GM12878 (cell line): ENCODE data around the gene ZNF804B. TPM values are rescaled to one million over a fixed set of nuclear protein-coding genes. Genes with fewer than 3 reads are reported as not detected.

ENCODE experiments used
- ATAC-seq: fragments of 200-7000 bp; cut with Tn5 transposase; 3 replicates; pipeline ENCODE4 v1.9.1; 2020; ENCODE audit warnings: mild to moderate bottlenecking, moderate library complexity
- BruUV-seq: library from RNA; stranded (reverse); fragments of 400-500 nt; replicated peaks from 2 replicates; lab custom pipeline; 2021; lab: Mats Ljungman, UMichigan
- CTCF ChIA-PET: fragments of 300-600 bp; sonication (Branson Sonifier 250); formaldehyde crosslinking; extraction: SDS; loops from one replicate; lab custom pipeline; 2021; ENCODE audit warnings: inconsistent platforms; lab: Yijun Ruan, JAX
- POLR2A ChIA-PET: fragments of 350-600 bp; formaldehyde crosslinking; extraction: SDS; loops from one replicate; lab custom pipeline; 2021; ENCODE audit warnings: inconsistent platforms; lab: Charles Lee
- RAD21 ChIA-PET: fragments of 300-600 bp; sonication (Branson Sonifier 250); formaldehyde crosslinking; loops from one replicate; lab custom pipeline; 2023; ENCODE audit warnings: antibody characterized with exemption; ENCODE audit not compliant: unreplicated experiment; lab: Charles Lee
- SMC1A ChIA-PET: fragments of 300-600 bp; sonication (Branson Sonifier 250); formaldehyde crosslinking; loops from one replicate; lab custom pipeline; 2023; ENCODE audit not compliant: unreplicated experiment, uncharacterized antibody; lab: Charles Lee
- DNase-seq: peaks from one replicate; pipeline ENCODE4 v3.0.0-alpha.2; 2011; ENCODE audit warnings: low read depth, low spot score
- FAIRE-seq: peaks from 3 replicates; lab custom pipeline; 2011; peaks lifted over from hg19 to GRCh38; lab: Jason Lieb, UNC
- H2AFZ ChIP-seq: 2 replicates; pipeline ENCODE4 v1.6.0; 2011; ENCODE audit warnings: low read depth, low read length, control low read depth; ENCODE audit not compliant: control insufficient read depth
- H3K27ac ChIP-seq: 2 replicates; pipeline ENCODE4 v1.5.1; 2011; ENCODE audit warnings: control low read depth; ENCODE audit not compliant: control insufficient read depth, insufficient read depth
- H3K27me3 ChIP-seq, 2 experiments: replicated peaks in 1 of 2; 2 replicates each; pipeline versions ENCODE4 v1.6.0 to v1.6.1; 2011; ENCODE audit warnings: low read length in 1 of 2; ENCODE audit not compliant: control insufficient read depth in 2 of 2, insufficient read depth in 2 of 2
- H3K36me3 ChIP-seq, 2 experiments: 2 replicates each; pipeline ENCODE4 v1.5.1; 2011; ENCODE audit warnings: low read length in 1 of 2; ENCODE audit not compliant: control insufficient read depth in 2 of 2, insufficient read depth in 2 of 2
- H3K4me1 ChIP-seq: 2 replicates; pipeline ENCODE4 v1.6.1; 2011; ENCODE audit warnings: mild to moderate bottlenecking, low read length, moderate library complexity, mixed read lengths; ENCODE audit not compliant: control insufficient read depth, insufficient read depth
- H3K4me2 ChIP-seq: 2 replicates; pipeline ENCODE4 v1.6.0; 2011; ENCODE audit warnings: control low read depth; ENCODE audit not compliant: control insufficient read depth, insufficient read depth
- H3K4me3 ChIP-seq: fragments of 200-600 bp; sonication (generic); 2 replicates; pipeline ENCODE4 v1.5.1; 2016
- H3K79me2 ChIP-seq: 2 replicates; pipeline ENCODE4 v1.6.0; 2011; ENCODE audit warnings: low read length; ENCODE audit not compliant: control insufficient read depth, insufficient read depth
- H3K9ac ChIP-seq: 2 replicates; pipeline ENCODE4 v1.8.0; 2011; ENCODE audit warnings: low read length, control low read depth, mixed read lengths; ENCODE audit not compliant: control insufficient read depth, insufficient read depth
- H3K9me3 ChIP-seq: replicated peaks from 3 replicates; pipeline ENCODE4 v1.5.1; 2011; ENCODE audit warnings: mild to moderate bottlenecking, low read length; ENCODE audit not compliant: control insufficient read depth, insufficient read depth
- H4K20me1 ChIP-seq: 2 replicates; pipeline ENCODE4 v1.6.0; 2011; ENCODE audit not compliant: control insufficient read depth, insufficient read depth
- BHLHE40 ChIP-seq, 2 experiments: fragments of 450-650 bp in 1 of 2; IDR thresholded peaks; 2 replicates each; pipeline ENCODE4 v1.6.1; 2011 to 2017; ENCODE audit warnings: low read depth in 2 of 2, borderline replicate concordance in 1 of 2, improper control_type of control experiment in 1 of 2, low read length in 1 of 2, mild to moderate bottlenecking in 1 of 2
- CEBPB ChIP-seq, 2 experiments: fragments of 150-350 bp in 1 of 2; IDR thresholded peaks; 2 replicates each; pipeline ENCODE4 v1.6.1; 2012 to 2014; ENCODE audit warnings: low read depth in 2 of 2, low read length in 2 of 2, borderline replicate concordance in 1 of 2, inconsistent platforms in 1 of 2
- DPF2 ChIP-seq: fragments of 450-650 bp; IDR thresholded peaks from 2 replicates; pipeline ENCODE4 v1.6.1; 2017; ENCODE audit warnings: mild to moderate bottlenecking
- EP300 ChIP-seq, 2 experiments: fragments of 150-350 bp in 1 of 2; IDR thresholded peaks; 2 replicates each; pipeline ENCODE4 v1.6.1; 2011 to 2012; ENCODE audit warnings: low read depth in 2 of 2, low read length in 2 of 2, borderline replicate concordance in 1 of 2, improper control_type of control experiment in 1 of 2, inconsistent platforms in 1 of 2; ENCODE audit not compliant: control insufficient read depth in 1 of 2
- KDM1A ChIP-seq: fragments of 200-600 bp; sonication (generic); IDR thresholded peaks from 2 replicates; pipeline ENCODE4 v1.6.1; 2016; ENCODE audit warnings: borderline replicate concordance
- MAX ChIP-seq: IDR thresholded peaks from 2 replicates; pipeline ENCODE4 v1.6.1; 2012; ENCODE audit warnings: low read depth, low read length, improper control_type of control experiment
- MEF2B ChIP-seq: fragments of 450-650 bp; IDR thresholded peaks from 2 replicates; pipeline ENCODE4 v1.6.1; 2018; ENCODE audit warnings: mild to moderate bottlenecking, moderate library complexity; ENCODE audit not compliant: partially characterized antibody, poor library complexity, severe bottlenecking
- NR2F1 ChIP-seq: fragments of 450-650 bp; conservative IDR thresholded peaks from 2 replicates; pipeline ENCODE4 v1.6.1; 2017; ENCODE audit warnings: mild to moderate bottlenecking
- POLR2AphosphoS2 ChIP-seq: IDR thresholded peaks from 2 replicates; pipeline ENCODE4 v1.6.1; 2011; ENCODE audit warnings: low read depth, mild to moderate bottlenecking, low read length, improper control_type of control experiment, moderate library complexity
- RB1 ChIP-seq: fragments of 450-650 bp; formaldehyde crosslinking; IDR thresholded peaks from 2 replicates; pipeline ENCODE4 v1.6.1; 2017; ENCODE audit warnings: mild to moderate bottlenecking, borderline replicate concordance
- RCOR1 ChIP-seq: conservative IDR thresholded peaks from 2 replicates; pipeline ENCODE4 v1.6.1; 2012; ENCODE audit warnings: low read depth, low read length, improper control_type of control experiment
- SP1 ChIP-seq: IDR thresholded peaks from one replicate; pipeline ENCODE4 v1.6.1; 2011; ENCODE audit warnings: low read depth, low read length
- SPI1 ChIP-seq: IDR thresholded peaks from 2 replicates; pipeline ENCODE4 v1.6.1; 2011; ENCODE audit warnings: low read depth, mild to moderate bottlenecking, low read length, moderate library complexity, borderline replicate concordance; ENCODE audit not compliant: insufficient read depth
- TCF3 ChIP-seq: IDR thresholded peaks from 2 replicates; pipeline ENCODE4 v1.6.1; 2012; ENCODE audit warnings: low read depth, mild to moderate bottlenecking, low read length, borderline replicate concordance; ENCODE audit not compliant: insufficient read depth
- ZBTB4 ChIP-seq: fragments of 450-650 bp; formaldehyde crosslinking; IDR thresholded peaks from 2 replicates; pipeline ENCODE4 v1.4.0; 2022; ENCODE audit warnings: mild to moderate bottlenecking, moderate library complexity
- ZNF207 ChIP-seq: fragments of 450-650 bp; IDR thresholded peaks from 2 replicates; pipeline ENCODE4 v1.6.1; 2014; ENCODE audit warnings: antibody characterized with exemption, mild to moderate bottlenecking, borderline replicate concordance
- WGBS: methylation state at CpG from one replicate; pipeline ENCODE4 v1.1.6; 2016; ENCODE audit warnings: low lambda C conversion rate; ENCODE audit not compliant: insufficient replicate concordance, insufficient coverage; ENCODE audit errors: missing lambda C conversion rate; 5-methylcytosine and 5-hydroxymethylcytosine counted together
- in situ Hi-C: fragments of 300-500 bp; cut with MboI; formaldehyde crosslinking; loops from 9 replicates; pipeline ENCODE4 v1.14.3; 2018; ENCODE audit warnings: mixed read lengths
- intact Hi-C: fragments of 100-400 bp; cut with micrococcal nuclease; formaldehyde crosslinking; loops from one replicate; pipeline ENCODE4 v1.14.2; 2022; ENCODE audit not compliant: unreplicated experiment
- polyA plus RNA-seq, 11 experiments: library from polyadenylated mRNA; depleted of rRNA in 4 of 11; unstranded in 6 of 11; stranded (reverse) in 5 of 11; fragments of >200 nt; fragmentation: Nextera tagmentation in 4 of 11; fragmentation: Illumina TruSeq in 1 of 11; extraction: Ambion mirVana in 4 of 11; extraction: Trizol in 1 of 11; gene quantifications; 1 replicate in 1 of 11; 2 replicates in 10 of 11; pipeline versions ENCODE4 v1.2.1 to v1.2.3, GENCODE V29; 2011 to 2016; ENCODE audit warnings: inconsistent platforms in 2 of 11, missing spikeins in 2 of 11, low read depth in 1 of 11
- total RNA-seq, 4 experiments: library from RNA; depleted of rRNA in 3 of 4; stranded (reverse); fragments of >200 nt in 3 of 4; fragmentation: Illumina TruSeq in 1 of 4; extraction: Trizol in 1 of 4; gene quantifications; 2 replicates each; pipeline versions ENCODE4 v1.2.1 to v1.2.3, GENCODE V29; 2013 to 2021
- TF ChIP-seq, protein P1 (sequence below): fragments of 450-650 bp; IDR thresholded peaks from 2 replicates; pipeline ENCODE4 v1.6.1; 2017; ENCODE audit warnings: mild to moderate bottlenecking

ZNF804B gene
- total and polyA plus RNA-seq, 10 of the 15 experiments (the other 5 are each of a cell fraction or from before 2014, with no cell fraction given), result not detected

DNA sequence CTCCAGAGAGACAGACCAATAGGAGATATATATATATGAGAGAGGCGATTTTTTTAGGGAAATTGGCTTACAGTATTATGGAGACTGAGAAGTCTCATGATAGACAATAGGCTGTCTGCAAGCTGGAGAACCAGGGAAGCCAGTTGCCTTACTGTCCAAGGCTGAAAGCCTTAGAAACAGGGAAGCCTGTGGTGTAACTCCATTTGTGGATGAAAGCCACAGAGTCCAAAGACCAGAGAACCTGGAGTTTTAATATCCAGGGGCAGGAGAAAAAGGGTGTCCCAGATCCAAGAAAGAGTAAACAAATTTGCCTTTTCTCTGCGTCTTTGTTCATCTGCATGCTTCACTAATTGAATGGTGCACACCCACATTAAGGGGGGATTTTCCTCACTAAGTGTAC lies 107.7 kb downstream of the ZNF804B start:
- in situ Hi-C loops, result no loop called here
- Histone ChIP-seq H3K9ac (no peak overlapping the region), H3K4me1 (no peaks in the 10 kb centered on the region), H3K27me3 (no peaks in the 10 kb centered on the region), H3K79me2 (no peaks in the 10 kb centered on the region), H2AFZ (no peak overlapping the region), H4K20me1 (no peaks in the 10 kb centered on the region), H3K9me3 (no peaks in the 10 kb centered on the region), H3K27ac (no peak overlapping the region), H3K4me2 (no peak overlapping the region), H3K4me3 (no peak overlapping the region), H3K36me3 (no peaks in the 10 kb centered on the region)
- no TSS peak for BruUV-seq
- ChIA-PET SMC1A (interaction anchor here (0.8 kb wide), 1 partner anchor 30 kb away, joined by 3 read pairs; no protein-coding TSS in a partner anchor), CTCF (no interaction called here), RAD21 (no interaction called here), POLR2A (no interaction called here)
- FAIRE-seq, result no peak
- DNase-seq, result no peak
- intact Hi-C loops, result no loop called here
- no peak for ATAC-seq
- TF ChIP-seq MEF2B, result no peak
- TF ChIP-seq DPF2, result no peak
- TF ChIP-seq BHLHE40 (IDR thresholded peaks at IDR 0.05; ENCODE audit: borderline replicate concordance in 1 of 2, low read depth in 2 of 2, low read length in 1 of 2), result no peak
- no peak for TF ChIP-seq ZBTB4 (CRISPR knock-in tag)
- no peak for TF ChIP-seq EP300 (IDR thresholded peaks at IDR 0.05; ENCODE audit: borderline replicate concordance in 1 of 2, control insufficient read depth in 1 of 2, low read depth in 2 of 2, low read length in 2 of 2)
- TF ChIP-seq, protein P1, sequence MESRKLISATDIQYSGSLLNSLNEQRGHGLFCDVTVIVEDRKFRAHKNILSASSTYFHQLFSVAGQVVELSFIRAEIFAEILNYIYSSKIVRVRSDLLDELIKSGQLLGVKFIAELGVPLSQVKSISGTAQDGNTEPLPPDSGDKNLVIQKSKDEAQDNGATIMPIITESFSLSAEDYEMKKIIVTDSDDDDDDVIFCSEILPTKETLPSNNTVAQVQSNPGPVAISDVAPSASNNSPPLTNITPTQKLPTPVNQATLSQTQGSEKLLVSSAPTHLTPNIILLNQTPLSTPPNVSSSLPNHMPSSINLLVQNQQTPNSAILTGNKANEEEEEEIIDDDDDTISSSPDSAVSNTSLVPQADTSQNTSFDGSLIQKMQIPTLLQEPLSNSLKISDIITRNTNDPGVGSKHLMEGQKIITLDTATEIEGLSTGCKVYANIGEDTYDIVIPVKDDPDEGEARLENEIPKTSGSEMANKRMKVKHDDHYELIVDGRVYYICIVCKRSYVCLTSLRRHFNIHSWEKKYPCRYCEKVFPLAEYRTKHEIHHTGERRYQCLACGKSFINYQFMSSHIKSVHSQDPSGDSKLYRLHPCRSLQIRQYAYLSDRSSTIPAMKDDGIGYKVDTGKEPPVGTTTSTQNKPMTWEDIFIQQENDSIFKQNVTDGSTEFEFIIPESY, result no peak
- TF ChIP-seq MAX, result no peak
- no peak for TF ChIP-seq RB1
- TF ChIP-seq SPI1, result no peak
- TF ChIP-seq NR2F1, result no peak
- no peak for TF ChIP-seq RCOR1
- TF ChIP-seq TCF3, result no peak
- no peak for TF ChIP-seq SP1
- TF ChIP-seq POLR2AphosphoS2, result no peak
- TF ChIP-seq ZNF207, result no peak
- no peak for TF ChIP-seq KDM1A
- TF ChIP-seq CEBPB (IDR thresholded peaks at IDR 0.05; ENCODE audit: borderline replicate concordance in 1 of 2, low read depth in 2 of 2, low read length in 2 of 2), result no peak
- 40% methylated on average over 2 of the region's 2 CpGs for WGBS
